ENCODE data around the gene ZNF518A.

ZNF518A gene, protein sequence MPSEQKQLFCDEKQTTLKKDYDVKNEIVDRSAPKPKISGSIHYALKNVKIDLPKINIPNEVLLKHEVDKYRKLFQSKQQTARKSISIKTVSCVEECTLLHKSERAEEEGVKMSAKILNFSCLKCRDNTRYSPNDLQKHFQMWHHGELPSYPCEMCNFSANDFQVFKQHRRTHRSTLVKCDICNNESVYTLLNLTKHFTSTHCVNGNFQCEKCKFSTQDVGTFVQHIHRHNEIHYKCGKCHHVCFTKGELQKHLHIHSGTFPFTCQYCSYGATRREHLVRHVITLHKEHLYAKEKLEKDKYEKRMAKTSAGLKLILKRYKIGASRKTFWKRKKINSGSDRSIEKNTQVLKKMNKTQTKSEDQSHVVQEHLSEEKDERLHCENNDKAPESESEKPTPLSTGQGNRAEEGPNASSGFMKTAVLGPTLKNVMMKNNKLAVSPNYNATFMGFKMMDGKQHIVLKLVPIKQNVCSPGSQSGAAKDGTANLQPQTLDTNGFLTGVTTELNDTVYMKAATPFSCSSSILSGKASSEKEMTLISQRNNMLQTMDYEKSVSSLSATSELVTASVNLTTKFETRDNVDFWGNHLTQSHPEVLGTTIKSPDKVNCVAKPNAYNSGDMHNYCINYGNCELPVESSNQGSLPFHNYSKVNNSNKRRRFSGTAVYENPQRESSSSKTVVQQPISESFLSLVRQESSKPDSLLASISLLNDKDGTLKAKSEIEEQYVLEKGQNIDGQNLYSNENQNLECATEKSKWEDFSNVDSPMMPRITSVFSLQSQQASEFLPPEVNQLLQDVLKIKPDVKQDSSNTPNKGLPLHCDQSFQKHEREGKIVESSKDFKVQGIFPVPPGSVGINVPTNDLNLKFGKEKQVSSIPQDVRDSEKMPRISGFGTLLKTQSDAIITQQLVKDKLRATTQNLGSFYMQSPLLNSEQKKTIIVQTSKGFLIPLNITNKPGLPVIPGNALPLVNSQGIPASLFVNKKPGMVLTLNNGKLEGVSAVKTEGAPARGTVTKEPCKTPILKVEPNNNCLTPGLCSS (N-terminal part only)

DNA sequence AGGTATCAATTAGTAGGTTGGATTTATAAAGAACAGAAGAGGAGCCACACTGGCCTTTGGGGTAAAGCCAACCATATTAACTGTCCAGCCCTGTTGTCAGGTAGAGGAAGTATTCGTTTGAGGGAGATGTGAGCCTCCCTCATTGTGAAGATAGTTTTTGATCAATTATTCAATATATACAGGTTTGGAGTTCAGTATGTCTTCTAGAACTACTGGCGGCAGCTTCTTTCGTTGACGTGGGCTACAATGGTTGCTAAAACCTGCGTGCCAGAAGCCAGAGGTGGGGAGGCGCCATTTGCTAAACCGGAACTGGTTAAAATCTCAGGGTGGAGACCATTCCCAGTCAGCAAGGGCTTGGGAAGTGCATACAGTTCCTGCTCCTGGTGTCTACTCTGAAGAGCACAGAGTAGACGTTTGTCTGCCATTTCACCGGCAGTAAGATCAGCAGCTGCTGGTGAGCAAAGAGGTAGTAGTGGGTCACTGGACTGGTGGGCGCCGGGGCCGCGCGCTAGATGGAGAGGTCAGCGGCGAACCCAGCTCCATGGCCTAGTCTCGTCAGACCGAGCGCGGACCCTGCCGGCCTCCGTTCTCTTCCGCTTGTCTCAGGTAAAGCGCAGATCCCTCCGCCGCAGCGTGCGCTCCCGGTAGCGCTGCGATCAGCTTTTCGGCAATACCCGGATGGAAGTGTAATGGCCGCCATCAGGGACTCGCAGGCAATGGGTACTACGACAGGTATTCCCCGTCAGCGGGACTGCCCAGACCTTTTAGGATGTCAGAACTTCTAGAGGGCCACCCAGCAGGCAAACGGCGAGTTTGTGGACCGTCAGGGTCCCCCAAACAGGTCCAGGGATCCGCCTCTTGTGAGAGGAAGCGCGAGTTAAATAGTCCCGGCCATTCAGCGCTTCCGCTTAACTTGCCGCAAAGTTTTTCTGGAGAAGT lies at the start of gene ZNF518A:
Gene ZNF518A, plus strand, starts transcription at position 911 of the 939 bp plus-strand sequence. CDS start 26,026 bp downstream, outside the sequence.
- DNase-seq, result no peak

DNA sequence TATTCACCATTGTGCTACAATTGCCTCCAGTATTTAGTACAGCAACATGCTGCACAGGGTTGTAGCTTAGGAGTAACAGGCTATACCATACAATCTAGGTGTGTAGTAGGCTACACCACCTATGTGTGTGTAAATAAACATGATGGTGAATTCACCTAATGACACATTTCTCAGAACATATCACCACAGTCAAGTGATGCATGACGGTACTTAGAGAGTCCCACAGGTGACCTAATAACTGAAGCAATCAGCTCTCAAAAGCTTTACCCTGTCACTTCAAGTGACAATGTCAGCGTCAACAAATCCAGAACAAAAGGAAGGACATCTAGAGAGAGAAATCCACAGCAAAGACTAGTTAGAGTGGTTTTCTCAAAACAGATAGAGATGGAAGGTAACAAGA lies 47.9 kb upstream of the ZNF518A start:
- no peak for DNase-seq

DNA sequence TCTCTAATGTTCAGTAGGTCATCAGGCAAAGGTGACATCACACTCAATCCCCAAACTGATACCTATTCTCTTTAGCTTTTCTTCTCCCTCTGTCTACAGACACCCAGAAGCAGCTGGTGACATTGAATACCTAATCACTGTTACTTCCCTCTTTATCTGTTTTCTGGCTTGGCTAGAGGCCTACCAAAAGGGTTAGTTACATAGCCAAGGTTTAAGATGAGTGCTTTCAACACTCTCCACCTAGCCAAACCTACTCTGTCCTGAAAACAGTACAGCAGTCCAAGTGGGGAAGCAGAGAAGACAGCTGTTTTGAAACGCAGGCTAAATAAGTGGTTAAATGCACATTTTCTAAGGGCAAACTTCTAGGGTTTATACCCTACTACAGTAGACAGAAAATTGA lies 47.3 kb upstream of the ZNF518A start:
- no peak for DNase-seq

DNA sequence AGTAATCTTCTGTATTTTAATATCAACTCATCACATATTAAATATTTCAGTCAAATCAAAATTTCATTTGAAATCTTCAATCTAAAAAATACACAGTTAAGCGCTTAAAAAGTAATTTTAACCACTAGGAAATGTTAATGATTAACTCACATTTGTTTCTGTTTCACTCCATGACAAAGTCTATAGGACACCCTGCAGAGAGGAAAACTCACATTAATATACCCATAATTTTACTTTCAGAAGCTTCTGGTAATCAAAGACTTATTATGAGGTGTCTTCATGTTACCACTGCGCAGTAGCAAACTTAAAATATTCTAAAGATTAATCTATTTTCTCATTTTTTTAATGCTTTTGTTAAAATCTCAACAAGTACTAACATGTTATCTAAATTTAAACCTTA lies 41.0 kb upstream of the ZNF518A start:
- no peak for DNase-seq

DNA sequence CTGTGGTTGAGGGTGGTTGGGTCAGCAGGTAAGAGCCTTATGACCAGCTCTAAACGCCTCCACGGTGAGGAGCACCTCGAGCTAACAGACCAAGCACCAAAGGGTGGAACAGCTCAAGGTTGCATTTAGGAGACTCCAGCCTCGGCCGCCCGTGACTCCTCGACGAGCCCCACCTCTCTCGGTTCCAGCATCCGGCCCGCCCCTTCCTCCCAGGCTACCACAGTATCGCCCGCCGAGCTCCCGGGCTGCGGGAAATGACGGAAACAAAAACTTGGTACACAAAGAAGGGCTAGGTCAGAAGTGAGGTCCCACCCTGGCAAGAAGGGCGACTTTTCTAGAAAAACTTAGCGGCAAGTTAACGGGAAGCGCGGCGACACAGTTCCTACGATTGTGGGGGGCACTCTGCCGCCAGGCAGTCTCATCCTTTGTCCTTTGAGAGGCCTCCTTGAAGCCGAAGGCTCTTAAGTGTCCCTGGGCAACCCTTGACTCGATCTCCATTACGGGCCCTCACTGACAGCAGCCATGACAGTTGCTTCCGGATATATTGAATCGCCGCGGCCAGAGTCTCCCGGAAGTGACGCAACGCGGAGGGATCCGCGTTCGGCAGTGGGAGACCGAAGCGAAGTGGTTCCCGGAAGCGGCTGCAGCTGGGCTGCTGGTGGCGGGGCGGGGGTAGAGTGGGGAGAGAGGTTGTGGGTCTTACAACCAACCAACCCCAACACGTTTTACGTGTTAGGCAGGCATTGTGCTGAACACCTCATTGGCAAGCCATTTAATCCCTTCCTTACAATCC lies 40.2 kb upstream of the ZNF518A start:
- DNase-seq, result peak; percentile 88 to 91

DNA sequence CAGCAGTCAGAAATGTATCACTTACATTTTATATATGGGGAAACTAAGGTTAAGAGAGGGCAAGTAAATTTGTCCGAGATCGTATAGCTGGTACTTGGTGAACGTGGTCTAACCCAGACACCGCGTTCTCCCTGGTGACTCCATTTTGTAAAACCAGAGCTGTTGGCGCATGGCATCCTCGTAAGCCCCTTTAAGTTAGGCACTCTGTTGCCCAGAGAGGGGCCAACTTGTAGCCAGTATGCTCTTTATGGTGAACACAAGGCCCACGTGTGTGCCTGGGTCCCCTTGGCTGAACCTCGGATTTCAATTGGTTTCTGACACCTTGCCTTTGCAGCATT lies 39.7 kb upstream of the ZNF518A start:
- no peak for DNase-seq

DNA sequence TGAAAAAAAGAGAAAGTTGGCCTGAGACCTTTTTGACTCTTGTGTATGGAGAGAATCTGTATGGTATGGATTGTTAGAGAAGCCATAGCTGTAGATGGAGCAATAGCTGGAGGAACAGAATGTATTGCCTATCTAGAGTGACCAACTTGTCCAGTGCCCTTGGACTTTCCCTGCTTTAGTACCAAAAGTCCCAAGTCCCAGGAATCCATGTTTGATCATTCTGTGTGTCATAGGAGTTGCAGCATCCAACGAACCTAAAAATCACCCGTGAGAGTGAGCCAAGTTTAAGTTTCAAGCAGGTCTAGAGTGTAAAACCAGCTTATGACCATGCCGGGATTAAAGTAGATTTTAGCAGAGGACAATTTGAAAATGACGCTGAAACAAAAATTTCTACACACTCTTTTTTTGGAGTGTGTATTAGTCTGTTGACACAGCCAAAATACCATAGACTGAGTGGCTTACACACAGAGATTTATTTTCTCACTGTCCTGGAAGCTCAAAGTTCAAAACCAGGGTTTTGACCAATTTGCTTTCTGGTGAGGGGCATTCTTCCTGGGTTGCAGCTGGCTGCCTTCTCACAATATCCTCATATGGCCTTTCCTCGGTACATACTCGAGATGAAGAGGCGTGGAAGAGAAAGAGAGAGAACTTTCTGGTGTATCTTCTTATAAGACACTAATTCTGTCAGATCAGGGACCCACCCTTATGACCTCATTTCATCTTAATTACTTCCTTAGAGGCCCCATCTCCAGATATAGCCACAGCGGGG lies 36.9 kb upstream of the ZNF518A start:
- no peak for DNase-seq

DNA sequence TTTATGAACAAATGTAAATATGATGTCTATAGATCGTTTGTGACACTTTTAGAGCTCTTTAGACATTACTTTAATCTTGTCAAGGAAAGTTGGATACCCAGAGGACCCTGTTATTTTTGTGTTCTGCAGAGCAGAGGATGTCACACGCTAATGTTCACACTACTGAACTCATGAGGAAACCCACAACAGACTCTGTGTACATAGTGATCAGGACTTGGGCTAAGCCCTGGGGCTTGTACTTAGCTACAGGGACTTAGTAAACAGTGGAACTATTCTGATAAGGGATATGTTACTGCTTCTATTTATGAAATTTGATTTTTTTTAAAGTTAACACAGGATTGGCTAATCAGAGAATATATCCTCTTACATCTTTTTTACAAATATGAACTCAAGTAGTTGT lies 36.1 kb upstream of the ZNF518A start:
- DNase-seq, result no peak

DNA sequence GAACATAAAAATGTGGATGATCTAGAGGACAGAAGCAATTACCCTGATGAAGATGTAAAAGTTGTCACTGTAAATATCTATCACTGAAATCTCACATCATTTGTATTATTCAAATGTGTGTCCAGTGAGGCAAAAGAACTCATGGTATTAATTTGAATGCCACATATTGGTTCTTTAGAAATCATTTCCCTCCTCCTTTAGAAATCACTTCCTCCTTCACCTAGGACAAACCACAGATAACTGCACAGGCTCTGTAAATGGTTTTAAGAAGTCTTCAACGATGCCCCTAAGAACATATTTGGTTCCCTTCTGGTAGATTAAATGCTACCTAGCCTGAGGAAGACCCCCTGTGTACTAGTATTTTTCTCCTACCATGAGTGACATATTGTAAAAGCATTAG lies 33.1 kb upstream of the ZNF518A start:
- peak; percentile 7 to 16 for DNase-seq

DNA sequence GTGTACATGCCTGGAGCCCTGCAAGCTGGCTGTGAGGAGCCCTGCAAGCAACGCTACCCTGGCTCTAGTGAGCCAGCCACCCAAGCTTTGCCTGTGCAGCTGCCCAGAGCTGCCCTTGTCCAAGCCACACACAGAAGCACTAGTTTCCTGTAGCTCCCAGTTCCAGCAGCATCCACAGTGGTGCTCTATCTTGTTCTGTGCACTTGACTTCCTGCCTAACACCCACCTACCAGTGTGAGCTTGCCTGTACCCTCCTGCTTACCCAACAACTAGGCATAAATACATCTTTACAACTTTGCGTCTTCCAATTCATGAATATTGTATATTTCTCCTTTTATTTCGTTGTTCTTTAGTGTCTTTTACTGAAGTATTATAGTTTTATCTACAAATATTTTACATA lies 32.2 kb upstream of the ZNF518A start:
- DNase-seq, result no peak

DNA sequence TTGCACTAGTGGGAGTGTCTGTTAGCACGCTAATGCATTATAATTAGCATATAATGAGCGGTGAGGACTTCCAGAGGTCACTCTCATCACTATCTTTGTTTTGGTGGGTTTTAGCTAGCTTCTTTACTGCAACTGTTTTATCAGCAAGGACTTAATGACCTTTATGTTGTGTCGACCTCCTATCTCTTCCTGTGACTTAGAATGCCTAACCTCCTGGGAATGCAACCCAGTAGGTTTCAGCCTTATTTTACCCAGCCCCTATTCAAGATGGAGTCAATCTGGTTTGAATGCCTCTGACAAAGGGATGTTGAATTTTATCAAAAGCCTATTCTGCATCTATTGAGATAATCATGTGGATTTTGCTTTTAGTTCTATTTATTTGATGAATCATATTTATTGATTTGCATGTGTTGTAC lies 22.5 kb upstream of the ZNF518A start:
- no peak for DNase-seq

DNA sequence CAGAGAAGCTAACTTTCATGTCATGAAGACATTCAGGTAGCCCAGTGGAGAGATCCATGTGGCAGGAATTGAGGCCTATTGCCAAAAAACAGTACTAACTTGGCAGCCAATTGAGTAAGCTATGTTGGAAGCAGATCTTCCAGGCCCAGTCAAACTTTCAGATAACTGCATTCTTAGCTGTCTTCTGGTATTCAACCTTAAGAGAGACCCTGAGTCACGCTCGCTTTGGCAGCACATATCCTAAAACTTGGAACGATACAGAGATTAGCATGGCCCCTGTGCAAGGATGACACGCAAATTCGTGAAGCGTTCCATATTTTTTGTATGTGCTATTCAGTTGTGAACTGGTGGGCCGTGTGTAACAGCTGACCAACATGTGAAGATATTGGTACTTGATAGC lies 17.6 kb upstream of the ZNF518A start:
- DNase-seq, result no peak

DNA sequence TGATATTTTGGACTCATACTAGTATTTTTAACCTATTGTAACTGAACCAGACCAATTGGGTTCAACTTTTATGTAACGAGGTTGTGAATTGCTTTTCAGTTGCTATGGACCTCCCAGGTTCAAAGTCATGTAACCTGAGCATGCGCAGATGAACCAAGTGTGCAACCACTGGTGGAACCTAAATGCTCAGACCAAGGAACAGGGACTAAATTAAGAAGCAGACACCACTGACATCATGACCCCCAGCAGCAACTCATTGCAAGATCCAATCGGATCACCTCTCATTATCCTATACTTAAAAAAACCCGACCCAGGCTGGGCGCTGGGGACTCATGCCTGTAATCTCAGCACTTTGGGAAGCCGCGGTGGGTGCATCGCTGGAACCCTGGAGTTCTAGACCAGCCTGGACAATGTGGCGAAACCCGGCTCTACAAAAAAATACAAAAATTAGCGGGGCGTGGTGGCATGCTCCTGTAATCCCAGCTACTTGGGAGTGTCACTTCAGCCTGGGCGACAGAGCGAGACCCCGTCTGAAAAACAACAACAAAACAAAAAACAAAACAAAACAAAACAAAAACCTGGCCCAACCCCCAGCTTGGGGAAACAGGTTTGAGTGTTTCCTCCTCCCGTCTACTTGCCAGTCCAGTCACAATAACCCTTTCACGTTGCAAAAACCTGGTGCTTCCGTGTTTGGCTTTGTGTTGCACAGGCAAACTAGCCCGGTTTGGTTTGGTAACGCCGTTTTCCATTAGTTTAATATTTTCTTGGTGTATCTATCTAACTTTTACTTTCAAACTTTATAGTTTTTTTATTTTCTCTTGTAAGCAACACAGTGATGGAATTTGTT lies 11.3 kb upstream of the ZNF518A start:
- DNase-seq, result no peak

DNA sequence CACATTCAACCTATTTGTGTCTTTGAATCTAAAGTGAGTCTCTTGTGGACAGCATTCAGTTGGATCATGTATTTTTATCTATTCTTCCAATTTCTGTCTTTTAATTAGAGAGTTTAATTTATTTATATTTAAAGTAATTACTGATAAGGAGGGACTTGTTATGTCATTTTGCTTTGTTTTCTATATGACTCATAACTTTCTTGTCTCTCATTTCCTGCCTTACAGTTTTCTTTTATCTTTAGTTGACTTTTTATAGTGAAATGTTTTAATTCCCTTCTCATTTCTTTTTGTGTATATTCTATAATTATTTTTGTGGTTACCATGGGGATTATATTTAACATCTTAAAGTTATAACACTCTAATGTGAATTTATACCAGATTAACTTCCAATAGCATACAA lies 7.3 kb upstream of the ZNF518A start:
- no peak for DNase-seq

DNA sequence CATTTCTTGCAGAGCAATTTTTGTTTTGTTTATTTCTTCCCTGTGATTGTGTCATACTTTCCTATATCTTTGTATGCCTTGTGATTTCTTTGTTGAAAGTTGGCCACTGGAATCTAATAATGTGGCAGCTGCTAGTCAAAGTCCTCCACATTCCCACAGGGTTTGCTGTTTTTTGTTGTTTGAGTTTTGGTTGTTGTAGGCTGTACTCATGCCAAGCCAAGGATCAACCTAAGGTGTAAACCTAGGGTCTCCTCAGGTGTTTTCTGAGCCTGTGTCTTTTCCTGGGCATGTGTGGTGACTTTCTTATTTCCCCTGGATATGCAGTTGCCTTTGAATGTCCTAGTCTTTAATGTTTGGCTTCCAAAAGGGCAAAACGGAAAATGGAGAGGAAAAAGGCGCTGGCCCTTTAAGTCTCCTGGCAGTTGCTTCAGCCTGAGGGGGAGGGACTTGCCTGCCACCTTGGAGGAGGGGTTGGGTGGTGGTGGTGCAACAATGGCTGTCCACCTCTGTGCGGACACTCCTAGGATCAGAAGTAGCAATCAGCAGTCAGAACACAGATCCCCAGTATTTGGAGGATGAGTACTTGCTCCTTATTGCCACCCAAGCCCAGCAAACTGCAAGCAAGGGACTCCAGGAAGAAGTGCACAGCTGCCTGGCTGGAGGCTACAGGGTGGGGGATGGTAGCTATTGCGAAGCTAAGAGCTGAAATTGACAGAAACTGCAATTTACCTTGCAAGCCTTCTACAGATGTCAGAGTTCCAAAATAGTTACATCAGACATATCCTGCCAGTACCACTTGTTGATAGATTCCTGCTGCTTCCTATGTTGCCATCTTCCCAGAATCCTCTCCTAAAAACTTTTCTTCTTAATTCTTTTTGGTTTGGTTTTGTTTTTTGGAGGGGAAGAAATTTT lies 5.6 kb upstream of the ZNF518A start:
- peak; percentile 64 to 68 for DNase-seq

DNA sequence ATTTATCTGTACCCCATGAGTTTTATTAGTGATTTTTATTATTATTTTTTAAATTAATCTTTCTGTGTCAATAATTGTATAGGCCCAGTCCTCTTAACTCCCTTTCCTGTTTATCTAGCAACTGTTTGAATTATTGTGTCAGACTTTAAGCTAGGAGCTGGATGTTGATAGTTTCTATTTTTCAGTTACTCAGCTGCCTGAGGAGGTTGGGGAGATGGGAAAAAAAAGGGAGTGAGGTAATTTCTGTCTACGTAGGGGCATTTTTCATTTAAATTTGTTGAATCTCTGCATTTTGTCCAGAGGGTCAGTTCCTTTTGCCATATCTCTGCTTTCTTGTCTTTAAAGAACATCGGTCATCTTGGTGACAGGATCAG lies 5.0 kb upstream of the ZNF518A start:
- DNase-seq, result peak; percentile 39 to 57

DNA sequence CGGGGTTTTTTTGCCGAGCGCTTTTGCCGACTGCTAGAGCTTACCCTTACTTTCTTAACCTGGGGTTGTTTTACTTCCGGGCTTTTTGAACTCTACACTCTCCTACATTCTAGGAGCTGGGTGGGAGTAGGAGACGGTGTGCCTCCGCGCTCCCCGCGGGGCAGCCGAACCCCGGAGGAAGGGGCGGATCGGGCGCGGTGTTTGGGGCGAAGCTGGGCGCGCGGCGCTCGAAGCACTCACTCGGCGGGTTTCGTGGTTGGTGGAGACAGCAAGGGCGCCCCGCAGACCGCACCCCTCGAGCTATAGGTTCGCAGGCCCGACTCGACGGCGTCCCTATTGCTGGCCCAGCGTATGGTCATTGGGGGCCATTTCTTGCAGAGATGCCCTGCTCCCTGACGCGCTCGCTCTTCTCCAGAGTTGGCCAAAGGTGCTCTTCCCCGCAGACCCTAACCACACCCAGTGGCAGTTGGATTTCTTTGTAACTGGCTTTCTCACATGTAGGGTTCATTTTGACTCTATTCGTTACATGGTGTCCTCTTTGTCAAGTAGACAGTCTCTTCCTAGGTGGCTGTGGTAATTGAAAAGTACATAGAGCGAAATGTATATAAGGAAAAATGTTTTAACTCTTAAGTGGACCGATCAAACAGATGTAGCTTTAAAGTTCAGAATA lies 364 bp downstream of the ZNF518A start:
- DNase-seq, result no peak

DNA sequence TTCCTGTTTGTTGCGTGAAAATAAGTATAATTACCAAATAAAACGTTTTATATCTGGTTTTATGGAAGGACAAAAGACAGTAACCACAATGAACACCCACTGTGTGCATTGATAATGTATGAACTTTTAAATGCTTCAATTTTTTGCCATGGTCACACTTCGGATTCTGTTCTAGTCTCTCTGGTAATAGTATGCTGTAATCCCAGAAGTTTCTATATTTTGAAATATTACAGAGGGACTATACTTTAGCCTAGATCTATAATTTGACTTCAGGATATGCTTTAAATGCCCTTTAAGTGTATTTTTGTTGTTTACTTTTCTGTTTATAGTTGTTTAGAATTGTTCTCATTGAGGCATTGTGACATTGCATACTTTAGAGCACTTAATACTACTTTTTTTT lies 1.5 kb downstream of the ZNF518A start:
- DNase-seq, result no peak
